Esophagus muscularis mucosa (tissue), 4 donors: ENCODE results near the gene ASXL1. TPM values are rescaled to one million over a fixed set of nuclear protein-coding genes. Genes with fewer than 3 reads are reported as not detected.

Experiments
- DNase-seq: peaks from one replicate; pipeline ENCODE4 v3.0.0-alpha.2; 2017; ENCODE audit errors: extremely low spot score
- H3K27ac ChIP-seq, 4 donors: fragments of 200-600 bp; sonication (generic); replicated peaks in 1 of 4; 1 replicate in 3 of 4; 2 replicates in 1 of 4; pipeline ENCODE4 v1.5.1; 2016 to 2019; ENCODE audit warnings: mild to moderate bottlenecking in 1 of 4
- H3K27me3 ChIP-seq, 4 donors: fragments of 200-600 bp; sonication (generic); one replicate each; pipeline versions ENCODE4 v1.5.1 to v1.6.0; 2016 to 2019
- H3K36me3 ChIP-seq, 4 donors: fragments of 200-600 bp; sonication (generic); one replicate each; pipeline ENCODE4 v1.5.1; 2016 to 2019
- H3K4me1 ChIP-seq, 4 donors: fragments of 200-600 bp; sonication (generic); one replicate each; pipeline ENCODE4 v1.5.1; 2016 to 2019
- H3K4me3 ChIP-seq, 4 donors: fragments of 200-600 bp; sonication (generic); 1 replicate in 2 of 4; 2 replicates in 2 of 4; pipeline ENCODE4 v1.5.1; 2016 to 2019; ENCODE audit warnings: mild to moderate bottlenecking in 4 of 4, moderate library complexity in 1 of 4
- H3K9me3 ChIP-seq, 4 donors: fragments of 200-600 bp; sonication (generic); 1 replicate in 3 of 4; 2 replicates in 1 of 4; pipeline ENCODE4 v1.5.1; 2016 to 2019
- EP300 ChIP-seq: sonication (generic); formaldehyde crosslinking; IDR thresholded peaks from one replicate; pipeline ENCODE4 v1.6.1; 2017; ENCODE audit warnings: antibody characterized with exemption
- POLR2A ChIP-seq: fragments of 450-650 bp; IDR thresholded peaks from one replicate; pipeline ENCODE4 v1.6.1; 2017; ENCODE audit warnings: antibody characterized with exemption, moderate library complexity, mild to moderate bottlenecking, low read depth
- POLR2AphosphoS5 ChIP-seq, 2 donors: sonication (generic); formaldehyde crosslinking; IDR thresholded peaks; one replicate each; pipeline ENCODE4 v1.6.1; 2017; ENCODE audit warnings: antibody characterized with exemption in 2 of 2
- WGBS: methylation state at CpG from one replicate; pipeline ENCODE4 v1.1.5; 2018; 5-methylcytosine and 5-hydroxymethylcytosine counted together
- intact Hi-C: fragments of 100-400 bp; cut with DNase I; formaldehyde crosslinking; loops from one replicate; pipeline ENCODE4 v1.15.1; 2023
- total RNA-seq, 4 donors: library from RNA; depleted of rRNA; stranded (reverse); fragments of >200 nt; gene quantifications; one replicate each; pipeline versions ENCODE4 v1.1.0 to v1.2.1, GENCODE V29; 2016
- TF ChIP-seq, protein P1 (sequence below), 3 experiments: fragments of 200-600 bp in 2 of 3; fragments of 450-650 bp in 1 of 3; sonication (generic) in 2 of 3; IDR thresholded peaks; one replicate each; pipeline ENCODE4 v1.5.1; 2017 to 2019; ENCODE audit warnings: antibody characterized with exemption in 3 of 3, mild to moderate bottlenecking in 2 of 3, moderate library complexity in 1 of 3

The ASXL1 gene
- total RNA-seq, 4 donors from 2014 or later = 56.5 to 66.7 (median 61.8) TPM

- Histone ChIP-seq H3K27me3 (no peaks in the 10 kb centered on the region), H3K4me3 (no peak overlapping the region), H3K9me3 (no peaks in the 10 kb centered on the region), H3K27ac (peak overlapping the region; percentile 77 to 85 (median 82)), H3K36me3 (peaks cover 0 to 9% (median 1%) of the 10 kb centered on the region in 4 donors), H3K4me1 (peaks cover 78 to 100% (median 91%) of the 10 kb centered on the region in 4 donors)
- no peak for DNase-seq
- TF ChIP-seq, protein P1, sequence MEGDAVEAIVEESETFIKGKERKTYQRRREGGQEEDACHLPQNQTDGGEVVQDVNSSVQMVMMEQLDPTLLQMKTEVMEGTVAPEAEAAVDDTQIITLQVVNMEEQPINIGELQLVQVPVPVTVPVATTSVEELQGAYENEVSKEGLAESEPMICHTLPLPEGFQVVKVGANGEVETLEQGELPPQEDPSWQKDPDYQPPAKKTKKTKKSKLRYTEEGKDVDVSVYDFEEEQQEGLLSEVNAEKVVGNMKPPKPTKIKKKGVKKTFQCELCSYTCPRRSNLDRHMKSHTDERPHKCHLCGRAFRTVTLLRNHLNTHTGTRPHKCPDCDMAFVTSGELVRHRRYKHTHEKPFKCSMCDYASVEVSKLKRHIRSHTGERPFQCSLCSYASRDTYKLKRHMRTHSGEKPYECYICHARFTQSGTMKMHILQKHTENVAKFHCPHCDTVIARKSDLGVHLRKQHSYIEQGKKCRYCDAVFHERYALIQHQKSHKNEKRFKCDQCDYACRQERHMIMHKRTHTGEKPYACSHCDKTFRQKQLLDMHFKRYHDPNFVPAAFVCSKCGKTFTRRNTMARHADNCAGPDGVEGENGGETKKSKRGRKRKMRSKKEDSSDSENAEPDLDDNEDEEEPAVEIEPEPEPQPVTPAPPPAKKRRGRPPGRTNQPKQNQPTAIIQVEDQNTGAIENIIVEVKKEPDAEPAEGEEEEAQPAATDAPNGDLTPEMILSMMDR (IDR thresholded peaks at IDR 0.05) = peak in 1 of 3 experiments; percentile 10
- no peak for TF ChIP-seq EP300
- intact Hi-C loops = no loop called here
- 83% methylated on average over 12 of the region's 16 CpGs for WGBS
Measured at GRCh38 chr20:32466739-32467505, 108.8 kb downstream of the ASXL1 start.

- peaks cover 0 to 16% (median 5%) of the 10 kb centered on the region in 4 donors for H3K36me3 ChIP-seq
- no peak for DNase-seq
- H3K9me3 ChIP-seq = no peaks in the 10 kb centered on the region
- TF ChIP-seq EP300 = no peak
- TF ChIP-seq, protein P1 (IDR thresholded peaks at IDR 0.05) = no peak
- TF ChIP-seq POLR2A = no peak
- no peak for TF ChIP-seq POLR2AphosphoS5 (IDR thresholded peaks at IDR 0.05)
- intact Hi-C loops = no loop called here
- 91% methylated on average over 9 of the region's 12 CpGs for WGBS
- H3K4me1 ChIP-seq = peaks cover 84 to 100% (median 96%) of the 10 kb centered on the region in 4 donors
- H3K27me3 ChIP-seq = no peaks in the 10 kb centered on the region
- H3K27ac ChIP-seq = peak overlapping the region; percentile 77 to 85 (median 82)
- H3K4me3 ChIP-seq = no peak overlapping the region
Measured at GRCh38 chr20:32467506-32468312, 109.6 kb downstream of the ASXL1 start.

- TF ChIP-seq, protein P1 (IDR thresholded peaks at IDR 0.05) = no peak
- TF ChIP-seq POLR2A = no peak
- no peak for TF ChIP-seq EP300
- no peak for TF ChIP-seq POLR2AphosphoS5 (IDR thresholded peaks at IDR 0.05)
Measured at GRCh38 chr20:32468313-32468640, 110.1 kb downstream of the ASXL1 start.

GRCh38 chr20:32468860-32469259 is 110.7 kb downstream of the ASXL1 start:
- H3K4me1 ChIP-seq = peaks cover 85 to 100% (median 96%) of the 10 kb centered on the region in 4 donors
- intact Hi-C loops = no loop called here

More at GRCh38 chr20:32468313-32468640, 110.1 kb downstream of the ASXL1 start:
- Histone ChIP-seq H3K36me3 (peaks cover 0 to 22% (median 5%) of the 10 kb centered on the region in 4 donors), H3K4me1 (peaks cover 85 to 100% (median 96%) of the 10 kb centered on the region in 4 donors), H3K27ac (peak overlapping the region; percentile 77 to 85 (median 82)), H3K4me3 (no peak overlapping the region), H3K27me3 (no peaks in the 10 kb centered on the region), H3K9me3 (no peaks in the 10 kb centered on the region)
- 91% methylated on average over 6 of the region's 6 CpGs for WGBS
- intact Hi-C loops = no loop called here
- DNase-seq = no peak

More at GRCh38 chr20:32468860-32469259, 110.7 kb downstream of the ASXL1 start:
- peaks cover 0 to 22% (median 5%) of the 10 kb centered on the region in 4 donors for H3K36me3 ChIP-seq
- DNase-seq = no peak
- WGBS = 74% methylated on average over 7 of the region's 7 CpGs
- TF ChIP-seq EP300 = no peak
- TF ChIP-seq, protein P1 (IDR thresholded peaks at IDR 0.05) = no peak
- no peak for TF ChIP-seq POLR2AphosphoS5 (IDR thresholded peaks at IDR 0.05)
- no peak for TF ChIP-seq POLR2A
- no peaks in the 10 kb centered on the region for H3K9me3 ChIP-seq
- H3K4me3 ChIP-seq = no peak overlapping the region
- H3K27ac ChIP-seq = peak overlapping the region in 2 of 4 donors; percentile 65 to 92
- no peaks in the 10 kb centered on the region for H3K27me3 ChIP-seq
